Loucy (cell line): ENCODE results near the gene TRMT11.

ENCODE experiments used
- EZH2phosphoT487 ChIP-seq: fragments of 200-600 bp; IDR thresholded peaks from 2 replicates; pipeline ENCODE4 v1.6.1; 2018; ENCODE audit warnings: antibody characterized with exemption, mild to moderate bottlenecking, moderate library complexity, borderline replicate concordance
- TF ChIP-seq, protein P1 (sequence below): fragments of 200-600 bp; sonication (generic); conservative IDR thresholded peaks from 2 replicates; pipeline ENCODE4 v1.5.1; 2014; ENCODE audit warnings: mild to moderate bottlenecking, antibody characterized with exemption, low read length

DNA sequence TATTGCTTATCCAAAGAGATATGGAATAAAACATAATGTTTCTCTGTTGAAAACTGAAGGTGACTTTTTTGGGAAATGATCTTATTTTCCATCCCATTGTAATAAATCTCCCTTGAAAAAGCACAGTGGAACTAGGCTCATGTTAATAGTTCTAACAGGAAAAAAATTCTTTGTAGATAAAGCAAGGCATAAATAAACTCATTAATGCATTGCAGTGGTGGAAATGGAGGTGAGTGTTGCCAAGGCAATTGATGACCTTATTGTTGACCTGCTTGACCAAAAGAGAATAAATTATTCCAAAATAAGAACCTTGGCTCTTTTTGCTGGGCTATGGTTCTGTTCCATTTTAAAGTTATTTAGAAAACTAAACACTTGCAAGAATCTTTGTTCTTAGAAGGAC, 55.2 kb downstream of the TRMT11 start:
- TF ChIP-seq, protein P1, sequence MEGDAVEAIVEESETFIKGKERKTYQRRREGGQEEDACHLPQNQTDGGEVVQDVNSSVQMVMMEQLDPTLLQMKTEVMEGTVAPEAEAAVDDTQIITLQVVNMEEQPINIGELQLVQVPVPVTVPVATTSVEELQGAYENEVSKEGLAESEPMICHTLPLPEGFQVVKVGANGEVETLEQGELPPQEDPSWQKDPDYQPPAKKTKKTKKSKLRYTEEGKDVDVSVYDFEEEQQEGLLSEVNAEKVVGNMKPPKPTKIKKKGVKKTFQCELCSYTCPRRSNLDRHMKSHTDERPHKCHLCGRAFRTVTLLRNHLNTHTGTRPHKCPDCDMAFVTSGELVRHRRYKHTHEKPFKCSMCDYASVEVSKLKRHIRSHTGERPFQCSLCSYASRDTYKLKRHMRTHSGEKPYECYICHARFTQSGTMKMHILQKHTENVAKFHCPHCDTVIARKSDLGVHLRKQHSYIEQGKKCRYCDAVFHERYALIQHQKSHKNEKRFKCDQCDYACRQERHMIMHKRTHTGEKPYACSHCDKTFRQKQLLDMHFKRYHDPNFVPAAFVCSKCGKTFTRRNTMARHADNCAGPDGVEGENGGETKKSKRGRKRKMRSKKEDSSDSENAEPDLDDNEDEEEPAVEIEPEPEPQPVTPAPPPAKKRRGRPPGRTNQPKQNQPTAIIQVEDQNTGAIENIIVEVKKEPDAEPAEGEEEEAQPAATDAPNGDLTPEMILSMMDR, result no peak
- no peak for TF ChIP-seq EZH2phosphoT487
